CD4-positive, alpha-beta T cell treated with Interleukin-1 beta for 1 hour (primary cell): ENCODE results near the gene LRRC74B.

Source experiments
- DNase-seq, 2 donors: peaks; one replicate each; pipeline ENCODE4 v3.0.0-alpha.2; 2020 to 2022

The LRRC74B gene

DNA sequence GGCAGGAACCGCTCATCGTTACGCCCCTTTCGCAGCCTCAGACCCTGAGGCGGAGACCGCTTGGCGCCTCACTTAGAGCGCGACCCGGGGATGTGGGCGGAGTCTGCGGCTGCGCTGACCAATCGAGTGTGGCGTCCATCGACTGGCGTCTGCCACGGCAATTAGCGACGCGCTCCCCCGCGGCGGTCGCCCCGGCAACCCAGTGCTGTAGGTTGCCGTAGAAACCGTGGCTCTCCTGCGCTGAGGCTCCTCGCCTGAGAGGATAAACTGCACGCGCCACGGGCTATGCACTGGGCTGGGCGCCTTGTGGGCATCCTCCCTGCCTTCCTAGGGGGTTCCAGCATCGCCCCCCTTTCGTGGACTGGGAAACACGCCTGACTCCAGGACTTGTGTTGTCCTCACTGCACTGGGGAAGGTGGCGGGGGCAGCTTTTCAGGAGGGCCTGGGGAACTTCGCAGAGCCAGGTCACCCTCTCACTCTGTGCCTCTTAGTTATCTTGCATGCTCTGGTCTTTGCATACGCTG is 31.5 kb upstream of the LRRC74B start:
- DNase-seq = peak; percentile 90 to 93

DNA sequence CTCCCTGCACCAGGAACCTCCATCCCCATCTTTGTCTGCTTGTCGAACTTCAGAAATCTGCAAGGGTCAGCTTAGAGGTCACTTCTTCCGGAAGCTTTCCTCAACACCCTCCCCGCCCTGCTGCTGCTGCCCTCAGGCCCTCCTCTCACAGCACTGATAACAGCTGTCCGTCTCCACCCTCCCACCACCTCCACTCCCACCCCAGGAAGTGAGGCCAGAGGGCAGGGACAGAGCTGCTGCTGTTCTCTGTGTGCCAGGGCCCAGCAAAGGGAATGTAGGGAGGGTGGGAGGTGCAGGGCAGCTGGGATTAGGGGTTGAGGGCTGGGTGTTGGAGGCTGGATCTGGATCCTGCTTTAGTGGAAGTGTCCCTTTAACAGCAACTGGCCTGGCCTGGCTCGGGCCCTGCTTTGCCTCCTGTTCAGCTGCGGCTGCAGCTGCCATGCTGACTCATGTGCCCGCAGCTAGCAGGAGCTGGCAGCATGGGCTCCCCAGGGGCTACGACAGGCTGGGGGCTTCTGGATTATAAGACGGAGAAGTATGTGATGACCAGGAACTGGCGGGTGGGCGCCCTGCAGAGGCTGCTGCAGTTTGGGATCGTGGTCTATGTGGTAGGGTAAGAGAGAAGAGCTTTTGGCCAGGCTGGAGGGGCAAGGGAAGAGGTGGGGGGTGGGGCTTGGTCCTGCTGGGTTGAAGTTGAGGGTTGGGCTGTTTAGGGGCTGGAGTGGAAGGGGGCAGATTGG is 30.9 kb upstream of the LRRC74B start, which contains the start of gene P2RX6:
TSS of gene P2RX6 (plus strand) at position 440 of the 740 bp plus-strand sequence. CDS start at position 450, 10 bp downstream.
- no peak for DNase-seq

GRCh38 chr22:21015466-21016006 is 30.2 kb upstream of the LRRC74B start:
- DNase-seq = no peak

DNA sequence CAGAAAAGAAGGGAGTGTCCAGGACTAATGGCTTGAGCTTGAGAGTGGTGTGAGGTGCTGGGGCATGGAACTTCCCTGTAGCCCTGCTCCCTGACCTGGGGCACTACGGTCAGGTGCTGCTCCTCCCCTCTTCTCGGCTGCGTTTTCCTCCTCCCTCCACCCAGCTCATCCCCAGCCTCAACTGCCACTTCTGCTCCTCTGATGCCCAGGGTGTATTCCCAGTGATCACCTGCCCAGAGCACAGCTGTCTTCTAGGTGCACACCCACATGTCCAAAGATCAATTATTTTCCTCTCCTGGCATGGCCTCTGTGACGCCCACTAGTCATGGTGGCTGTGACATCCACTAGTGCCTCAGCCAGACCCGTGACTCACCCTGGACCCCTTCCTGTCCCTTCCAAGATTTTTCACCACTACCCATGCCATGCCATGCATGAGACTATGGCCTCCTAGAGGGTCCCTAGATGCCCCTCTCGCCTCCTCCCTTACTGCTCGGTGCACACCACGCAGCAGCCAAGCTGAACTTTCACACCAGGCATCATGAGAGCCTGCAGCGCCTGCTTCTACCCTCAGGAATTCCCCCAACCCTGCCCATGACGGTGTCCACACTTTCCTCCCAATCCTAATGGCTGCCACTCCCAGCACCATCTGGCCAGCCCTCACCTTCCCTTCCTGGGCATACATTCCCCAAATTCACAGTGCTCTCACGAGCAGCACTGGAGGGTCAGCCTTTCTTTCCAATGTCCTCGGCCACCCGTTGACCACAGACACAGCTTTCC is 28.9 kb upstream of the LRRC74B start:
- no peak for DNase-seq

DNA sequence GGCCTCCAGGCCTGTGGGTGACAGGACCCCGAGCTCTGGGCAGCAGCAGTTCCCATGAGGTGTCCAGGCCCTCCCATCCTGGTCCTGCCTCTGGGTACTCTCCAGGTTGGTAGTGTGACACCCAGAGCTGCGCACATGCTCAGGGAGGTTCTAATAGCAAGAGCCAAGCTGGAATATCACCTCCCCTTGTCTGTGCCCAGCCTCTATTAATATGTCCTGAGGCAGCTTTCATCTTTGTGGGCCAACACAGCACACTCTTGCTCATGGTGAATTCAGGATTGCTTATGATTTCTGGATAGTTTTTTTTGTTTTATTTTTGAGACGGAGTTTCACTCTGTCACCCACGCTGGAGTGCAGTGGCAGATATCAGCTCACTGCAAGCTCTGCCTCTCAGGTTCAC is 27.4 kb upstream of the LRRC74B start:
- DNase-seq = no peak

DNA sequence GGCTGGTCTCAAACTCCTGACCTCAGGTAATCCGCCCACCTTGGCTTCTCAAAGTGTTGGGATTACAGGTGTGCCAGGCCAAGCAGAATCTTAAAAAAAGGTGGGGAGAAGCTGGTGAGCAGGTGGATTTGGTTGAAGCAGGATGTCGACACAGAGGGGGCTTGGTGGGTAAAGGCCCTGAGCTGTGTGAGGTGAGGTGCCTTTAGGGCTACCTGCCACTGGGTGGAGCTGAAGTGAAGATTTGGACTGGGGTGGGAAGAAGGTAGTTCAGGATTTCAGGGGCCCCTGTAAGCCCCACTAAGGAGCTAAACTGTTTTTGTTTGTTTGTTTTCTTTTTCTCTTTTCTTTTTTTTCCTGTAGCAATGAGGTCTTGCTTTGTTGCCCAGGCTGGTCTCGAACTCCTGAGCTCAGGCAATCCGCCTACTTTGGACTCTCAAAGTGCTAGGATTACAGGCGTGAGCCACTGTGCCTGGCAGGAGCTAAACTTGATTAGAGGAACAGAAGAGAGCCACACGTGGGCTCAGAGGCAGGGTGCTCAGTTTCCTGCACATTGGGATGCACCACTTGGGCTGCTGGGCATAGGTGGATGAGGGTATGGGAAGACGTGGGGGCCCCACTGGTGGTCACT is 24.8 kb upstream of the LRRC74B start:
- DNase-seq = peak; percentile 11 to 32

GRCh38 chr22:21022507-21022906 is 23.2 kb upstream of the LRRC74B start:
- no peak for DNase-seq

DNA sequence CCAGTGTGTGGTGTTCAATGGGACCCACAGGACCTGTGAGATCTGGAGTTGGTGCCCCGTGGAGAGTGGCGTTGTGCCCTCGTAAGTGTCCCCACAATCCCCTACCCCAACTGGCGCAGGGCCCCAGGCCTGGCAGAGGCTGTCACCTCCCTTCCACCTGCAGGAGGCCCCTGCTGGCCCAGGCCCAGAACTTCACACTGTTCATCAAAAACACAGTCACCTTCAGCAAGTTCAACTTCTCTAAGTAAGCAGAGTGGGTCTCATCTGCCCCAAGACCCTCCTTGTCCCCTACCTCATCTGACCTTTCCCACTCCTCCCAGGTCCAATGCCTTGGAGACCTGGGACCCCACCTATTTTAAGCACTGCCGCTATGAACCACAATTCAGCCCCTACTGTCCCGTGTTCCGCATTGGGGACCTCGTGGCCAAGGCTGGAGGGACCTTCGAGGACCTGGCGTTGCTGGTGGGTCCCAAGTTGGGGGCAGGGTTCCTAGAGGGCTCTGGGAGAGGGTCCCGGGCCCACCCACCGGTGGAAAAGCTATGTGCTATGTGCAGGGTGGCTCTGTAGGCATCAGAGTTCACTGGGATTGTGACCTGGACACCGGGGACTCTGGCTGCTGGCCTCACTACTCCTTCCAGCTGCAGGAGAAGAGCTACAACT is 22.7 kb upstream of the LRRC74B start:
- no peak for DNase-seq

GRCh38 chr22:21025266-21025665 is 20.5 kb upstream of the LRRC74B start:
- DNase-seq = peak in 1 of 2 donors; percentile 10

DNA sequence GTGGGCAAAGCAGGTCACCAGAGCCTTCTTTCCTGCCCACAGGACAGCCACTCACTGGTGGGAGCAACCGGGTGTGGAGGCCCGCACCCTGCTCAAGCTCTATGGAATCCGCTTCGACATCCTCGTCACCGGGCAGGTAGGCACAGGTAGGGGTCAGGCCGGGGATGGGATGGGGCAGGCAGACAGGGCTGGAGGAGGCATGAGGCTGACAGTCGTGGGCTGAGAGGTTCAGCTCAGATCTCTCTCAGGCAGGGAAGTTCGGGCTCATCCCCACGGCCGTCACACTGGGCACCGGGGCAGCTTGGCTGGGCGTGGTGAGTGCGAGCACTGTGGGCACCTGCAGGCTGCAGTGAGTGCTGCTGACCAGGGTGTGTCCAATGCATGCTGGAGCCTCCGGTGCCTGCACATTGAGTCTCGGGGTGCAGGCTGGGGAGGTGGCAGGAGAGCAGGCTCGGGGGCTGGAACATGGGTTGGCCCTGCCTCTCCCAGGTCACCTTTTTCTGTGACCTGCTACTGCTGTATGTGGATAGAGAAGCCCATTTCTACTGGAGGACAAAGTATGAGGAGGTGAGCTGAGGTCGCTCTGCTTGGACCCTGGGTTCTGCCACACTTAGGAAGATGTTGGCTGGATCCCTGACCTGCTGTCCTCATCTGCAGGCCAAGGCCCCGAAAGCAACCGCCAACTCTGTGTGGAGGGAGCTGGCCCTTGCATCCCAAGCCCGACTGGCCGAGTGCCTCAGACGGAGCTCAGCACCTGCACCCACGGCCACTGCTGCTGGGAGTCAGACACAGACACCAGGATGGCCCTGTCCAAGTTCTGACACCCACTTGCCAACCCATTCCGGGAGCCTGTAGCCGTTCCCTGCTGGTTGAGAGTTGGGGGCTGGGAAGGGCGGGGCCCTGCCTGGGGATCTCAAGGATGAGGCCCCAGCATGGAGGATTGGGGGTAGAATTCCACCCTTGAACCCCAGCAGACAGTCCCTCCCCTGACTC is 19.7 kb upstream of the LRRC74B start:
- DNase-seq = no peak

- DNase-seq = no peak
Observed at GRCh38 chr22:21026783-21027692, 18.7 kb upstream of the LRRC74B start.

DNA sequence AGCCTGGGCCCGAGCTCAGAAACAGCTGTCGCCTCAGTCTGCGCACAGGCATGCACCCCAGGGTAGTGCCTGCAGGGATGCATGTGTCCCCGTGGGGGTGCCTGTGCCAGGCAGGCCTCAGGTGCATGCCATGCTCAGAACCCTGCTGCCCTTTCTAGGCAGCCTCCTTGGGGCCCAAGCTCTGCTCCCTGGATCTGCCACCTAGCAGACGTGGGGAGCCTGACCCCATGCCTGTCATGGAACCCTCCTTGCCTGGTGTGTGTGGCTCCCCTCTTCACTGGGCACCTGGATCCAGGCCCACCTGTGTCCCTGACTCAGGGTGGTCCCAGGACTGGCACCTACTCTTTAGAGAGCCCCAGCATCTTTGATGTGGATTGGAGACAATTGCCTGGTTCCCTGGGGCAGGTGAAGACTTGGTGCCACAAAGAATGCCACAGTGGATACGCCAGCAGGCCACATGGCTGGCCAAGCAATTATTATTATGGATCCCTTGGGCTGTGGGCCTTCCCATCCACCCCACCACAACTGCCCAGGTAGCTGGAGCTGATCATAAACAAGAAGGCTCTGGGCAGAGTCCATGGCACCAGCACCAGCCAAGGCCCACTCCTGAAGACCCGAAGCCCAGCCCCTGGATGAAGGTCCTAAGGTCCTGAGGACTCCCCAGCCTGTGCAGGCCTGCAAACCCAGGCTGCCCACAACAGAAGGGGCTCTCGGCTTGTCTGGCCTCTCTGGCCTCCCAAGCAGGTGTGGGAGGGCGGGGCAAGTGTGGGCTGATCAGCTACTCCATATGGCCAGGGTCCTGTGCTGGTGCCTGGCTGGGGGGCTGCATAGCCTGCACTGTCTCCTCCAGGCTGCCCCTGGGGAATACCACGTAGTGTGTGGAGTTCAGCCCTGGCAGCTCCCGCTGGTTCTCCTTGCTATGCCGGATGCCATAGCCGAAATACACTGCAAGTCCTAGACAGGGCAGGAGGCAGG is 17.2 kb upstream of the LRRC74B start:
- no peak for DNase-seq

GRCh38 chr22:21029486-21030025 is 16.2 kb upstream of the LRRC74B start:
- no peak for DNase-seq

GRCh38 chr22:21030032-21030431 is 15.7 kb upstream of the LRRC74B start:
- no peak for DNase-seq

- DNase-seq = no peak
Observed at GRCh38 chr22:21030621-21031544, 14.9 kb upstream of the LRRC74B start.

- no peak for DNase-seq
Observed at GRCh38 chr22:21031545-21032036, 14.2 kb upstream of the LRRC74B start.
